PC-9 (cell line): Measurements from ENCODE around the gene EIF2B5. TPM values are rescaled to one million over a fixed set of nuclear protein-coding genes. Genes with fewer than 3 reads are reported as not detected.
A peak's percentile ranks its signal among the peaks of the same experiment; 100 is the strongest.

ENCODE experiments used
- BruUV-seq: library from RNA; stranded (reverse); fragments of 400-500 nt; replicated peaks from 2 replicates; lab custom pipeline; 2021; lab: Mats Ljungman, UMichigan
- CTCF ChIA-PET: fragments of 300-600 bp; sonication (Branson Sonifier 250); formaldehyde crosslinking; loops from one replicate; lab custom pipeline; 2022; ENCODE audit warnings: antibody characterized with exemption; lab: Charles Lee
- POLR2A ChIA-PET: fragments of 300-600 bp; sonication (Branson Sonifier 250); formaldehyde crosslinking; loops from one replicate; lab custom pipeline; 2022; ENCODE audit warnings: antibody characterized with exemption; ENCODE audit not compliant: unreplicated experiment; lab: Charles Lee
- DNase-seq, 2 experiments: peaks; one replicate each; pipeline versions ENCODE4 v3.0.0 to v3.0.0-alpha.2; 2015 to 2022; ENCODE audit warnings: mixed read lengths in 1 of 2
- H2AFZ ChIP-seq: fragments of 200-600 bp; sonication (generic); 2 replicates; pipeline ENCODE4 v1.8.1; 2017; ENCODE audit warnings: antibody characterized with exemption
- H3F3A ChIP-seq: fragments of 200-600 bp; sonication (generic); 2 replicates; pipeline ENCODE4 v1.8.1; 2017; ENCODE audit warnings: antibody characterized with exemption, mild to moderate bottlenecking, low read depth; ENCODE audit not compliant: insufficient read depth
- H3K27ac ChIP-seq: fragments of 200-600 bp; sonication (generic); 2 replicates; pipeline ENCODE4 v1.6.1; 2016; ENCODE audit warnings: mixed run types
- H3K27me3 ChIP-seq: fragments of 200-600 bp; sonication (generic); 2 replicates; pipeline ENCODE4 v1.6.1; 2016; ENCODE audit warnings: low read depth, mixed run types; ENCODE audit not compliant: insufficient read depth
- H3K36me3 ChIP-seq: fragments of 200-600 bp; sonication (generic); 2 replicates; pipeline ENCODE4 v1.6.1; 2016; ENCODE audit warnings: low read depth, mixed run types
- H3K4me1 ChIP-seq: fragments of 200-600 bp; sonication (generic); replicated peaks from 2 replicates; pipeline ENCODE4 v1.6.1; 2016; ENCODE audit warnings: mixed run types; ENCODE audit not compliant: insufficient read depth
- H3K4me2 ChIP-seq: fragments of 200-600 bp; sonication (generic); 2 replicates; pipeline ENCODE4 v1.6.1; 2017; ENCODE audit warnings: mixed run types
- H3K4me3 ChIP-seq: fragments of 200-600 bp; sonication (generic); 2 replicates; pipeline ENCODE4 v1.6.1; 2016; ENCODE audit warnings: mixed run types
- H3K79me2 ChIP-seq: fragments of 200-600 bp; sonication (generic); 2 replicates; pipeline ENCODE4 v1.6.1; 2017; ENCODE audit warnings: low read depth, mixed run types
- H3K9me2 ChIP-seq: fragments of 200-600 bp; sonication (generic); 2 replicates; pipeline ENCODE4 v1.8.1; 2017; ENCODE audit warnings: mild to moderate bottlenecking; ENCODE audit not compliant: insufficient read depth
- H3K9me3 ChIP-seq: fragments of 200-600 bp; sonication (generic); 2 replicates; pipeline ENCODE4 v1.8.1; 2016; ENCODE audit warnings: low read depth; ENCODE audit not compliant: insufficient read depth
- H4K20me1 ChIP-seq: fragments of 200-600 bp; sonication (generic); 2 replicates; pipeline ENCODE4 v1.8.1; 2017; ENCODE audit not compliant: insufficient read depth
- EZH2 ChIP-seq: fragments of 200-600 bp; sonication (generic); IDR thresholded peaks from 2 replicates; pipeline ENCODE4 v1.8.0; 2017; ENCODE audit warnings: antibody characterized with exemption, low read depth
- intact Hi-C: fragments of 100-400 bp; cut with micrococcal nuclease; formaldehyde crosslinking; loops from one replicate; pipeline ENCODE4 v1.10.0; 2022; ENCODE audit not compliant: unreplicated experiment
- total RNA-seq: library from RNA; stranded (reverse); gene quantifications from 2 replicates; pipeline ENCODE4 v1.2.3, GENCODE V29; 2021
- TF ChIP-seq, protein P1 (sequence below): fragments of 200-600 bp; sonication (generic); conservative IDR thresholded peaks from 2 replicates; pipeline ENCODE4 v1.6.1; 2017; ENCODE audit warnings: mixed run types, antibody characterized with exemption, mild to moderate bottlenecking, moderate library complexity

The EIF2B5 gene
- total RNA-seq, 1 experiment from 2014 or later, result 54.1 TPM

- TSS peak; percentile 21 for BruUV-seq
Measured at GRCh38 chr3:184176377-184177330, 41.5 kb downstream of the EIF2B5 start.

GRCh38 chr3:184177331-184177731 lies 42.2 kb downstream of the EIF2B5 start:
- DNase-seq, result no peak
- Histone ChIP-seq H3K4me2 (peak overlapping the region; percentile 100), H3K27me3 (no peaks in the 10 kb centered on the region), H3K4me3 (no peak overlapping the region), H3K36me3 (peaks cover 52% of the 10 kb centered on the region), H2AFZ (no peak overlapping the region), H3F3A (peaks cover 33% of the 10 kb centered on the region; the same call in 1 of the 2 replicates), H3K9me2 (no peaks in the 10 kb centered on the region), H4K20me1 (no peaks in the 10 kb centered on the region; the same call in 1 of the 2 replicates), H3K9me3 (no peaks in the 10 kb centered on the region), H3K4me1 (peaks cover 20% of the 10 kb centered on the region), H3K79me2 (peaks cover 42% of the 10 kb centered on the region), H3K27ac (no peak overlapping the region)
- no TSS peak for BruUV-seq
- TF ChIP-seq, protein P1, sequence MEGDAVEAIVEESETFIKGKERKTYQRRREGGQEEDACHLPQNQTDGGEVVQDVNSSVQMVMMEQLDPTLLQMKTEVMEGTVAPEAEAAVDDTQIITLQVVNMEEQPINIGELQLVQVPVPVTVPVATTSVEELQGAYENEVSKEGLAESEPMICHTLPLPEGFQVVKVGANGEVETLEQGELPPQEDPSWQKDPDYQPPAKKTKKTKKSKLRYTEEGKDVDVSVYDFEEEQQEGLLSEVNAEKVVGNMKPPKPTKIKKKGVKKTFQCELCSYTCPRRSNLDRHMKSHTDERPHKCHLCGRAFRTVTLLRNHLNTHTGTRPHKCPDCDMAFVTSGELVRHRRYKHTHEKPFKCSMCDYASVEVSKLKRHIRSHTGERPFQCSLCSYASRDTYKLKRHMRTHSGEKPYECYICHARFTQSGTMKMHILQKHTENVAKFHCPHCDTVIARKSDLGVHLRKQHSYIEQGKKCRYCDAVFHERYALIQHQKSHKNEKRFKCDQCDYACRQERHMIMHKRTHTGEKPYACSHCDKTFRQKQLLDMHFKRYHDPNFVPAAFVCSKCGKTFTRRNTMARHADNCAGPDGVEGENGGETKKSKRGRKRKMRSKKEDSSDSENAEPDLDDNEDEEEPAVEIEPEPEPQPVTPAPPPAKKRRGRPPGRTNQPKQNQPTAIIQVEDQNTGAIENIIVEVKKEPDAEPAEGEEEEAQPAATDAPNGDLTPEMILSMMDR, result no peak
- TF ChIP-seq EZH2, result no peak
- intact Hi-C loops, result loop anchor here (2.0 to 5.0 kb wide), 3 partner anchors 63 to 211 kb away; partner anchors contain the start of genes CLCN2 and POLR2H
- POLR2A ChIA-PET, result interaction anchor here (0.6 to 1.2 kb wide), 2 partner anchors 8 to 23 kb away, joined by 9 to 28 read pairs; partner anchors contain the start of gene ABCF3
- CTCF ChIA-PET, result interaction anchor here (0.6 to 1.2 kb wide), 5 partner anchors 44 to 70 kb away, joined by 3 to 6 read pairs (median 5); no protein-coding TSS in a partner anchor

More at GRCh38 chr3:184176377-184177330, 41.5 kb downstream of the EIF2B5 start:
- DNase-seq, result peak; percentile 88 to 96
- Histone ChIP-seq H2AFZ (peak overlapping the region; percentile 42), H3K4me2 (peak overlapping the region; percentile 100), H3K9me3 (no peaks in the 10 kb centered on the region), H4K20me1 (no peaks in the 10 kb centered on the region; the same call in 1 of the 2 replicates), H3K79me2 (peaks cover 42% of the 10 kb centered on the region), H3K4me1 (peaks cover 20% of the 10 kb centered on the region), H3K36me3 (peaks cover 46% of the 10 kb centered on the region), H3F3A (peaks cover 40% of the 10 kb centered on the region; the same call in 1 of the 2 replicates), H3K4me3 (peak overlapping the region; percentile 91), H3K27me3 (no peaks in the 10 kb centered on the region), H3K27ac (peak overlapping the region; percentile 32), H3K9me2 (no peaks in the 10 kb centered on the region)
- TF ChIP-seq, protein P1, result no peak
- TF ChIP-seq EZH2, result no peak
- ChIA-PET POLR2A (interaction anchor here (0.5 to 1.2 kb wide), 13 partner anchors 9 to 968 kb away, joined by 3 to 28 read pairs (median 4); partner anchors contain the start of gene ABCF3), CTCF (interaction anchor here (0.6 to 1.2 kb wide), 9 partner anchors 8 to 170 kb away, joined by 3 to 6 read pairs (median 4); partner anchors contain the start of gene ABCF3)
- intact Hi-C loops, result loop anchor here (1.0 to 5.0 kb wide), 4 partner anchors 9 to 210 kb away; partner anchors contain the start of genes CLCN2 and POLR2H

DNA sequence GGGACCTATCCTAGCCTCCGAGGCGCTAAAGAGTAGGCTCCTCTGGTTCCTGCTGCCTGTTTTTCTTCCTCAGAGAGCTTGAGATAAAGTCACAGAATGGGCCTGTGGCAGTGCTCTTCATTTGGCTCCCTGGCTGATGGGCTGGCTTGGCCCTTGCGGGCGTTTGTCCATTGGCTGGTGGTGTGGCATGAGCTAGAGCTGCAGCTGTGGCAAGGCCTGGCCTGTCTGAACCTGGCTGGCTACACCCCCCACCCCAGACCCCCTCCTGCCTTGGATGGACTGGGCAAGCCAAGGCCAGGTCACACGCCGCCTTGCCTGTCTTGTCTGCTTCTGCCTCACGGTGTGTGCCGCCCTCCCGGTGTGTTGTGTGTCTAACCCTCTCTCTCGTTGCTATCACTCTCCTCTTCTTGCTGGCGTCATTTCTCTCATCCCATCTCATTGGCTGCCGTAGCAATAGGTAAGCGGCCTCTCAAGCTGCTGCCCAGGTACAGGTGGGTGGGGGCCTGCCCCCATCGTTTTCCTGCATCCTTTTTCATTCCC lies 42.7 kb downstream of the EIF2B5 start:
- Histone ChIP-seq H3K27me3 (no peaks in the 10 kb centered on the region), H3K36me3 (peaks cover 57% of the 10 kb centered on the region), H3K79me2 (peaks cover 42% of the 10 kb centered on the region), H3K27ac (no peak overlapping the region), H3F3A (peaks cover 28% of the 10 kb centered on the region; the same call in 1 of the 2 replicates), H3K9me3 (no peaks in the 10 kb centered on the region), H4K20me1 (no peaks in the 10 kb centered on the region; the same call in 1 of the 2 replicates), H3K9me2 (no peaks in the 10 kb centered on the region), H3K4me1 (peaks cover 20% of the 10 kb centered on the region), H3K4me2 (no peak overlapping the region), H3K4me3 (no peak overlapping the region), H2AFZ (no peak overlapping the region)
- CTCF ChIA-PET, result interaction anchor here (0.6 kb wide), 1 partner anchor 51 kb away, joined by 5 read pairs; no protein-coding TSS in a partner anchor
- DNase-seq, result no peak
- intact Hi-C loops, result loop anchor here (2.0 to 5.0 kb wide), 3 partner anchors 63 to 211 kb away; partner anchors contain the start of genes CLCN2 and POLR2H
- BruUV-seq, result no TSS peak
- POLR2A ChIA-PET, result no interaction called here
- TF ChIP-seq, protein P1, result no peak
- no peak for TF ChIP-seq EZH2
